ENCODE results near the gene USP17L13.
"Not testable (repeated sequence)": the region's sequence is repeated elsewhere in the genome, so short reads cannot be mapped to it uniquely, and the experiment has no call there.

DNA sequence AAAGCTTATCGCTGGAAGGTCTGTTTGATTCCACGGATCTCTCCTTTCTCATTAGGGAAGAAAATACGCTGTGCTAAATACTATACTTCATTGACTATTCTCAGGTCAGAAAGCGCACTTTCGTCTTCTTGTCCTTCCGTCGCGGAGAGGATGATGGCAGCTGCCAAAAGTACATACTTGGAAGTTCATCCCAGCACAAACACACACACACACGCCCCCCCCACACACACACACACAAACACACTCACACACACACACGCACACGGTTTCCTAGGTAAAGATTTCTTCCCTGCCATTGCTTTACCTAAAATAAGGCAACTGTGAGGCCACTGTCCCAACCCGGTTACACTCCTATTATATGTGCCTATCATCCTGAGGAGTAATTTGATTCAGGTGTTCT lies 13.8 kb downstream of the USP17L13 start:
- not testable (repeated sequence) for TF ChIP-seq EZH2 (IDR thresholded peaks at IDR 0.05; ENCODE audit: insufficient read depth, poor library complexity, severe bottlenecking); EZH2phosphoT487 (IDR thresholded peaks at IDR 0.05; ENCODE audit: insufficient read depth, low read depth)

Data from GM23248 (cell line).